Thymus (tissue), 11 donors: ENCODE measurements around the gene PDIA5. TPM values are rescaled to one million over a fixed set of nuclear protein-coding genes. Genes with fewer than 3 reads are reported as not detected.

Experiments used
- DNase-seq, 9 donors: peaks; one replicate each; pipeline ENCODE4 v3.0.0-alpha.2; 2013; ENCODE audit warnings: low spot score in 9 of 9, low read depth in 6 of 9, missing footprints in 1 of 9
- H3K27ac ChIP-seq, 2 donors: one replicate each; pipeline ENCODE4 v1.5.1; 2013; ENCODE audit warnings: control low read depth in 1 of 2, low read depth in 1 of 2, low read length in 1 of 2, mild to moderate bottlenecking in 1 of 2, moderate library complexity in 1 of 2
- H3K27me3 ChIP-seq, 2 donors: one replicate each; pipeline ENCODE4 v1.5.1; 2013; ENCODE audit warnings: low read length in 1 of 2; ENCODE audit not compliant: control insufficient read depth in 2 of 2, insufficient read depth in 1 of 2
- H3K36me3 ChIP-seq, 2 donors: one replicate each; pipeline ENCODE4 v1.5.1; 2013; ENCODE audit warnings: low read length in 1 of 2, mild to moderate bottlenecking in 1 of 2, moderate library complexity in 1 of 2; ENCODE audit not compliant: control insufficient read depth in 2 of 2, insufficient read depth in 2 of 2
- H3K4me1 ChIP-seq, 2 donors: one replicate each; pipeline ENCODE4 v1.5.1; 2013; ENCODE audit warnings: low read length in 2 of 2; ENCODE audit not compliant: control insufficient read depth in 2 of 2, insufficient read depth in 2 of 2
- H3K4me3 ChIP-seq, 2 donors: one replicate each; pipeline ENCODE4 v1.5.1; 2013; ENCODE audit warnings: low read length in 2 of 2, control low read depth in 1 of 2, mild to moderate bottlenecking in 1 of 2
- H3K9me3 ChIP-seq, 2 donors: one replicate each; pipeline ENCODE4 v1.5.1; 2013; ENCODE audit warnings: low read length in 1 of 2, mild to moderate bottlenecking in 1 of 2; ENCODE audit not compliant: control insufficient read depth in 2 of 2, insufficient read depth in 1 of 2
- WGBS: extraction: QIAGEN DNeasy Blood & Tissue Kit; methylation state at CpG from one replicate; pipeline ENCODE4 v1.1.7; 2013; 5-methylcytosine and 5-hydroxymethylcytosine counted together
- polyA plus RNA-seq: library from polyadenylated mRNA; stranded (reverse); fragments of 200-250 nt; gene quantifications from one replicate; pipeline ENCODE4 v1.2.3, GENCODE V29; 2013
- total RNA-seq: library from RNA; stranded (reverse); fragments of 120-200 nt; gene quantifications from one replicate; pipeline ENCODE4 v1.2.4, GENCODE V29; 2013
- donor health status: healthy.

Gene PDIA5
- total and polyA plus RNA-seq, 2 donors: 6.1 to 7.7 TPM

GRCh38 chr3:123168122-123168521 is 101.3 kb downstream of the PDIA5 start:
- no peak for DNase-seq
- H3K27me3 ChIP-seq: no peaks in the 10 kb centered on the region
- no peak overlapping the region for H3K4me3 ChIP-seq
- H3K27ac ChIP-seq: no peak overlapping the region
- H3K36me3 ChIP-seq: no peaks in the 10 kb centered on the region
- H3K9me3 ChIP-seq: no peaks in the 10 kb centered on the region
- no peaks in the 10 kb centered on the region for H3K4me1 ChIP-seq

- no peaks in the 10 kb centered on the region for H3K9me3 ChIP-seq
- H3K4me1 ChIP-seq: no peaks in the 10 kb centered on the region
- DNase-seq: no peak
- no peaks in the 10 kb centered on the region for H3K27me3 ChIP-seq
- 98% methylated on average over 2 of the region's 2 CpGs for WGBS
- H3K4me3 ChIP-seq: no peak overlapping the region
- H3K36me3 ChIP-seq: no peaks in the 10 kb centered on the region
- no peak overlapping the region for H3K27ac ChIP-seq
Observed at GRCh38 chr3:123168605-123169004, 101.8 kb downstream of the PDIA5 start.

- no peaks in the 10 kb centered on the region for H3K4me1 ChIP-seq
- H3K27me3 ChIP-seq: no peaks in the 10 kb centered on the region
- no peaks in the 10 kb centered on the region for H3K9me3 ChIP-seq
- DNase-seq: no peak
- WGBS: 96% methylated on average over 5 of the region's 5 CpGs
- no peaks in the 10 kb centered on the region for H3K36me3 ChIP-seq
- H3K4me3 ChIP-seq: no peak overlapping the region
- H3K27ac ChIP-seq: no peak overlapping the region
Observed at GRCh38 chr3:123169492-123169929, 102.7 kb downstream of the PDIA5 start.

GRCh38 chr3:123169930-123170329 is 103.1 kb downstream of the PDIA5 start:
- no peak overlapping the region for H3K4me3 ChIP-seq

GRCh38 chr3:123180791-123181190 is 114.0 kb downstream of the PDIA5 start:
- H3K36me3 ChIP-seq: no peaks in the 10 kb centered on the region
- DNase-seq: no peak
- no peaks in the 10 kb centered on the region for H3K27me3 ChIP-seq
- 97% methylated on average over 5 of the region's 5 CpGs for WGBS
- H3K27ac ChIP-seq: no peak overlapping the region
- H3K4me3 ChIP-seq: no peak overlapping the region
- no peaks in the 10 kb centered on the region for H3K4me1 ChIP-seq
- H3K9me3 ChIP-seq: no peaks in the 10 kb centered on the region

More at GRCh38 chr3:123169930-123170329, 103.1 kb downstream of the PDIA5 start:
- H3K27ac ChIP-seq: no peak overlapping the region
- no peak for DNase-seq
- no peaks in the 10 kb centered on the region for H3K36me3 ChIP-seq
- no peaks in the 10 kb centered on the region for H3K9me3 ChIP-seq
- 75% methylated on average over 2 of the region's 2 CpGs for WGBS
- no peaks in the 10 kb centered on the region for H3K4me1 ChIP-seq
- no peaks in the 10 kb centered on the region for H3K27me3 ChIP-seq

- Histone ChIP-seq H3K9me3 (no peaks in the 10 kb centered on the region), H3K4me3 (no peak overlapping the region), H3K36me3 (no peaks in the 10 kb centered on the region), H3K4me1 (no peaks in the 10 kb centered on the region), H3K27me3 (no peaks in the 10 kb centered on the region), H3K27ac (no peak overlapping the region)
- DNase-seq: no peak
- WGBS: 95% methylated on average over 2 of the region's 2 CpGs
Observed at GRCh38 chr3:123186695-123187094, 119.9 kb downstream of the PDIA5 start.

- 81% methylated on average over 6 of the region's 6 CpGs for WGBS
- H3K4me1 ChIP-seq: no peaks in the 10 kb centered on the region
- H3K36me3 ChIP-seq: no peaks in the 10 kb centered on the region
- H3K9me3 ChIP-seq: no peaks in the 10 kb centered on the region
- H3K27me3 ChIP-seq: no peaks in the 10 kb centered on the region
- no peak overlapping the region for H3K4me3 ChIP-seq
- H3K27ac ChIP-seq: no peak overlapping the region
- no peak for DNase-seq
Observed at GRCh38 chr3:123188058-123188457, 121.2 kb downstream of the PDIA5 start.

DNA sequence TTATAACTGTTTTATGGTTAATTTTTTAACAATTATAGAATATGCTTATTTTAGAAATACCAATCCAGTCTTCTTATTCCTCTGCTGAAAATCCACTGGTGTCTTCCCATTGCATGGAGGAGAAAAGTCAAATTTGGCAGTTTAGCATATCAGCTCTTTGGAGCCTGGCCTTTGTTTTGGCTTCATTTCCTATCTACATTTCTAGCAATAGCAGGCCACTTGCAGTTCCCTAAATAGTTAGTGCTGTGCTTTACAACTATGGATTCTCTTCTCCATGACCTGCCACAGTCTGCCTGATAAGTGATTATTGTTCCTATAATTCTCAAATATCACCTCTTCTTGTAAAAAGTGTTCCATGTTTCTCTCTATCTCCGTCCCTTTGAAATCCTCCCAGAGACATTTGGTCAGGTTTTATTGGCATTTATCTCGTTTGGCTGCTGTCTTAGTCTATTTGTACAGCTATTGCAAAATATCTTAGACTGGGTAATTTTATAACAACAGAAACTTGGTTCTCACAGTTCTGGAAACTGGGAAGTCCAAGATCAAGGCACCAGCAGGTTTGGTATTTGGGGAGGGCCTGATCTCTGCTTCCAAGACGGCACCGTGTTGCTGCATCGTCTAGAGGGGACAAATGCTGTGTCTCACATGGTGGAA is 126.8 kb downstream of the PDIA5 start:
- Histone ChIP-seq H3K27ac (no peak overlapping the region), H3K4me3 (no peak overlapping the region), H3K36me3 (no peaks in the 10 kb centered on the region), H3K27me3 (no peaks in the 10 kb centered on the region), H3K4me1 (no peaks in the 10 kb centered on the region), H3K9me3 (no peaks in the 10 kb centered on the region)
- 93% methylated on average over 5 of the region's 5 CpGs for WGBS
- DNase-seq: no peak

DNA sequence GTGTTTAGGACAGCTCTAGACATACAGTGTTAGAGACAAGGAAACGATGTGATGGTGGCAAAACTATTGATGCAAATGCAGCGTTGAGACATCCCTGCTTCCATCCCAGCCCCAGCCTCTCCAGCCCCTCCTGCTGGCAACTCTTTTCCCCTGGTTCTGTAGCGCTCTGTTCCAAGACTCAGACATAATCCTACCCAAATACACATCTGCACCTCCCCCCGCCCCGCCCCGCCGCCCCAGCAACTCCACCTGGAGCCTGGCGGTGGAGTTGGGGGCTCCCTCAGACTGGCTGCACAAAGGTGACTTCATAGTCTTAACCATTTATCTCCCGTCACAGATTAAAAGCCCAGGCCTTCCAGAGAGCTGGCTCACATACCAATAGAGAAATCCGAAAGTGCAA is 127.7 kb downstream of the PDIA5 start:
- WGBS: 68% methylated on average over 10 of the region's 10 CpGs
- Histone ChIP-seq H3K27me3 (no peaks in the 10 kb centered on the region), H3K36me3 (no peaks in the 10 kb centered on the region), H3K27ac (peak overlapping the region in 1 of 2 donors; percentile 5), H3K4me3 (no peak overlapping the region), H3K9me3 (no peaks in the 10 kb centered on the region), H3K4me1 (no peaks in the 10 kb centered on the region)
- DNase-seq: no peak
